H1 (cell line): ENCODE measurements around the gene SUCLG2. TPM values are rescaled to one million over a fixed set of nuclear protein-coding genes. Genes with fewer than 3 reads are reported as not detected.

Source experiments
- CTCF ChIA-PET: fragments of 300-600 bp; sonication (Branson Sonifier 250); formaldehyde crosslinking; loops from one replicate; lab custom pipeline; 2021; ENCODE audit not compliant: partially characterized antibody; lab: Charles Lee
- POLR2A ChIA-PET: fragments of 300-600 bp; sonication (Branson Sonifier 250); formaldehyde crosslinking; loops from one replicate; lab custom pipeline; 2021; ENCODE audit warnings: inconsistent platforms; ENCODE audit not compliant: partially characterized antibody; lab: Charles Lee
- DNase-seq, 2 experiments: peaks; one replicate each; pipeline versions ENCODE4 v3.0.0 to v3.0.0-alpha.2; 2010 to 2022; ENCODE audit warnings: low spot score in 2 of 2, low read depth in 1 of 2, mixed read lengths in 1 of 2
- FAIRE-seq: peaks from 2 replicates; lab custom pipeline; 2011; peaks lifted over from hg19 to GRCh38; lab: Jason Lieb, UNC
- H2AFZ ChIP-seq: 2 replicates; pipeline ENCODE4 v1.8.1; 2012; ENCODE audit warnings: low read length, inconsistent platforms
- H2AK5ac ChIP-seq: 2 replicates; pipeline ENCODE4 v1.6.1; 2013; ENCODE audit warnings: low read depth, low read length
- H2BK120ac ChIP-seq: replicated peaks from 2 replicates; pipeline ENCODE3; 2013; ENCODE audit warnings: low read depth, low read length, inconsistent platforms
- H2BK12ac ChIP-seq: 2 replicates; pipeline ENCODE4 v1.6.1; 2013; ENCODE audit warnings: low read depth, low read length
- H2BK15ac ChIP-seq: 2 replicates; pipeline ENCODE4 v1.6.1; 2013; ENCODE audit warnings: low read length
- H2BK20ac ChIP-seq: 2 replicates; pipeline ENCODE4 v1.6.1; 2013; ENCODE audit warnings: low read length
- H2BK5ac ChIP-seq: 2 replicates; pipeline ENCODE4 v1.6.1; 2013; ENCODE audit warnings: low read depth, low read length
- H3K14ac ChIP-seq: 2 replicates; pipeline ENCODE4 v1.6.1; 2013; ENCODE audit warnings: inconsistent platforms; ENCODE audit not compliant: insufficient read length
- H3K18ac ChIP-seq: 2 replicates; pipeline ENCODE4 v1.6.1; 2013; ENCODE audit warnings: low read length; ENCODE audit errors: extremely low read depth
- H3K23ac ChIP-seq: 2 replicates; pipeline ENCODE4 v1.6.1; 2013; ENCODE audit warnings: inconsistent platforms; ENCODE audit not compliant: insufficient read length
- H3K23me2 ChIP-seq: 2 replicates; pipeline ENCODE4 v1.6.1; 2013; ENCODE audit warnings: low read depth, low read length
- H3K27ac ChIP-seq: 2 replicates; pipeline ENCODE4 v1.6.1; 2011; ENCODE audit warnings: low read depth, low read length, inconsistent platforms
- H3K27me3 ChIP-seq, 4 experiments: replicated peaks in 1 of 4; 1 replicate in 1 of 4; 2 replicates in 3 of 4; pipeline versions ENCODE4 v1.6.1 to v1.8.1; 2011 to 2013; ENCODE audit warnings: low read length in 3 of 4, mild to moderate bottlenecking in 3 of 4, inconsistent platforms in 2 of 4, mixed read lengths in 2 of 4, moderate library complexity in 1 of 4; ENCODE audit not compliant: control insufficient read depth in 3 of 4, insufficient read depth in 3 of 4; ENCODE audit errors: extremely low read depth in 1 of 4
- H3K36me3 ChIP-seq, 4 experiments: 2 replicates each; pipeline versions ENCODE4 v1.6.1 to v1.8.1; 2011 to 2013; ENCODE audit warnings: mild to moderate bottlenecking in 4 of 4, low read length in 3 of 4, moderate library complexity in 2 of 4, control low read depth in 1 of 4, inconsistent platforms in 1 of 4; ENCODE audit not compliant: insufficient read depth in 4 of 4, control insufficient read depth in 2 of 4
- H3K4ac ChIP-seq: replicated peaks from 2 replicates; pipeline ENCODE3; 2013; ENCODE audit warnings: low read length, low read depth, mixed read lengths, inconsistent platforms; ENCODE audit not compliant: insufficient read length
- H3K4me1 ChIP-seq, 4 experiments: replicated peaks in 1 of 4; 1 replicate in 1 of 4; 2 replicates in 3 of 4; pipeline versions ENCODE4 v1.6.1 to v1.8.1; 2011 to 2013; ENCODE audit warnings: low read length in 3 of 4, inconsistent platforms in 2 of 4, mixed read lengths in 1 of 4; ENCODE audit not compliant: insufficient read depth in 4 of 4, control insufficient read depth in 3 of 4
- H3K4me2 ChIP-seq, 2 experiments: 2 replicates each; pipeline versions ENCODE4 v1.6.1 to v1.8.1; 2011 to 2013; ENCODE audit warnings: low read depth in 2 of 2, low read length in 2 of 2, control low read depth in 1 of 2, inconsistent platforms in 1 of 2, mild to moderate bottlenecking in 1 of 2; ENCODE audit not compliant: insufficient read depth in 1 of 2
- H3K4me3 ChIP-seq, 4 experiments: fragments of 200-600, 300-600 bp in 1 of 4; sonication (generic), shearing (Covaris generic), sonication (Bioruptor Twin) in 1 of 4; 2 replicates each; pipeline versions ENCODE4 v1.5.1 to v1.8.1; 2011 to 2016; ENCODE audit warnings: low read length in 4 of 4, low read depth in 3 of 4, control low read depth in 2 of 4, inconsistent platforms in 2 of 4, mild to moderate bottlenecking in 2 of 4, mixed read lengths in 1 of 4, moderate library complexity in 1 of 4; ENCODE audit not compliant: insufficient read depth in 2 of 4; ENCODE audit errors: extremely low read depth in 1 of 4
- H3K56ac ChIP-seq: replicated peaks from 2 replicates; pipeline ENCODE3; 2013; ENCODE audit warnings: low read depth, mild to moderate bottlenecking, mixed read lengths, low read length, inconsistent platforms; ENCODE audit not compliant: insufficient read length
- H3K79me1 ChIP-seq: 2 replicates; pipeline ENCODE4 v1.6.1; 2013; ENCODE audit warnings: low read depth, low read length, control low read depth
- H3K79me2 ChIP-seq, 2 experiments: 2 replicates each; pipeline versions ENCODE4 v1.6.1 to v1.8.1; 2012 to 2013; ENCODE audit warnings: low read length in 2 of 2, mild to moderate bottlenecking in 2 of 2, inconsistent platforms in 1 of 2; ENCODE audit not compliant: insufficient read depth in 2 of 2, control insufficient read depth in 1 of 2
- H3K9ac ChIP-seq, 4 experiments: replicated peaks in 1 of 4; 1 replicate in 1 of 4; 2 replicates in 3 of 4; pipeline versions ENCODE4 v1.6.1 to v1.8.1; 2011 to 2013; ENCODE audit warnings: low read depth in 3 of 4, low read length in 3 of 4, control low read depth in 2 of 4, mild to moderate bottlenecking in 2 of 4, moderate library complexity in 2 of 4, inconsistent platforms in 1 of 4; ENCODE audit errors: extremely low read depth in 1 of 4
- H3K9me3 ChIP-seq, 2 experiments: 2 replicates each; pipeline versions ENCODE4 v1.6.1 to v1.8.1; 2012 to 2013; ENCODE audit warnings: mild to moderate bottlenecking in 2 of 2, moderate library complexity in 2 of 2, control low read depth in 1 of 2, inconsistent platforms in 1 of 2, low read depth in 1 of 2, low read length in 1 of 2, mixed read lengths in 1 of 2; ENCODE audit not compliant: insufficient read depth in 2 of 2
- H4K20me1 ChIP-seq, 2 experiments: replicated peaks in 1 of 2; 2 replicates each; pipeline versions ENCODE3 to v1.8.1; 2011 to 2013; ENCODE audit warnings: inconsistent platforms in 2 of 2, low read length in 2 of 2, mild to moderate bottlenecking in 1 of 2; ENCODE audit not compliant: insufficient read depth in 2 of 2, control insufficient read depth in 1 of 2
- H4K5ac ChIP-seq: 2 replicates; pipeline ENCODE4 v1.6.1; 2013; ENCODE audit warnings: low read length, low read depth, mixed read lengths, inconsistent platforms; ENCODE audit not compliant: insufficient read length
- H4K8ac ChIP-seq: 2 replicates; pipeline ENCODE4 v1.8.0; 2013; ENCODE audit warnings: mild to moderate bottlenecking, moderate library complexity, low read length, inconsistent platforms; ENCODE audit not compliant: insufficient read depth; ENCODE audit errors: extremely low read depth
- H4K91ac ChIP-seq: replicated peaks from 2 replicates; pipeline ENCODE3; 2013; ENCODE audit warnings: low read length, mixed read lengths, inconsistent platforms; ENCODE audit not compliant: insufficient read length
- BRCA1 ChIP-seq: IDR thresholded peaks from 2 replicates; pipeline ENCODE4 v1.6.1; 2012; ENCODE audit warnings: low read depth, low read length, improper control_type of control experiment
- EZH2 ChIP-seq: fragments of 200-600 bp; sonication (generic); IDR thresholded peaks from 2 replicates; pipeline ENCODE4 v1.7.1; 2012; ENCODE audit warnings: low read depth, mild to moderate bottlenecking, moderate library complexity, low read length, inconsistent platforms; ENCODE audit not compliant: severe bottlenecking
- MAX ChIP-seq: IDR thresholded peaks from 2 replicates; pipeline ENCODE4 v1.6.1; 2012; ENCODE audit warnings: inconsistent platforms
- POLR2AphosphoS5 ChIP-seq: IDR thresholded peaks from 2 replicates; pipeline ENCODE4 v1.6.1; 2011; ENCODE audit warnings: low read depth, low read length
- RNF2 ChIP-seq: fragments of 200-900, 300-1000 bp; sonication (generic); IDR thresholded peaks from 2 replicates; pipeline ENCODE4 v1.7.1; 2016; ENCODE audit warnings: borderline replicate concordance, low read depth, mild to moderate bottlenecking, antibody characterized with exemption, low read length; ENCODE audit not compliant: poor library complexity, severe bottlenecking; ENCODE audit errors: missing control alignments
- TAF1 ChIP-seq: IDR thresholded peaks from 2 replicates; pipeline ENCODE4 v1.6.1; 2011; ENCODE audit warnings: mild to moderate bottlenecking, low read depth, low read length
- YY1 ChIP-seq: IDR thresholded peaks from 2 replicates; pipeline ENCODE4 v1.6.1; 2011; ENCODE audit warnings: low read depth, mild to moderate bottlenecking, low read length
- ZNF274 ChIP-seq: IDR thresholded peaks from 2 replicates; pipeline ENCODE4 v1.7.0; 2012; ENCODE audit warnings: low read length, borderline replicate concordance; ENCODE audit errors: extremely low read depth
- WGBS, 2 experiments: shearing (Covaris generic) in 1 of 2; methylation state at CpG; one replicate each; pipeline versions ENCODE4 v1.1.6 to v1.1.7; 2013 to 2015; ENCODE audit warnings: low lambda C conversion rate in 2 of 2, mixed read lengths in 2 of 2, inconsistent platforms in 1 of 2, low coverage in 1 of 2, missing lambda C conversion rate in 1 of 2; ENCODE audit not compliant: insufficient replicate concordance in 2 of 2, insufficient coverage in 1 of 2, insufficient read length in 1 of 2; ENCODE audit errors: extremely low coverage in 1 of 2, missing lambda C conversion rate in 1 of 2; 5-methylcytosine and 5-hydroxymethylcytosine counted together
- polyA plus RNA-seq, 7 experiments: library from polyadenylated mRNA; depleted of rRNA in 3 of 7; stranded (reverse) in 5 of 7; unstranded in 2 of 7; fragments of >200 nt in 5 of 7; fragments of 200-250 nt in 2 of 7; gene quantifications; 1 replicate in 5 of 7; 2 replicates in 1 of 7; 4 replicates in 1 of 7; pipeline versions ENCODE4 v1.2.1 to v1.2.3, GENCODE V29; 2011 to 2013; ENCODE audit warnings: missing spikeins in 2 of 7, mixed read lengths in 2 of 7
- total RNA-seq: library from RNA; stranded (reverse); fragmentation: NEBNext Ultra II Directional; extraction: Animal tissue kit (Norgen Biotek cat#: 25700); gene quantifications from 2 replicates; pipeline ENCODE4 v1.2.1, GENCODE V29; 2021
- TF ChIP-seq, protein P1 (sequence below), 3 experiments: IDR thresholded peaks; 1 replicate in 2 of 3; 2 replicates in 1 of 3; pipeline versions ENCODE4 v1.5.1 to v1.6.1; 2011; ENCODE audit warnings: low read length in 3 of 3, mild to moderate bottlenecking in 3 of 3, inconsistent platforms in 2 of 3, low read depth in 1 of 3, moderate library complexity in 1 of 3; ENCODE audit not compliant: insufficient read depth in 1 of 3; ENCODE audit errors: control extremely low read depth in 1 of 3

The SUCLG2 gene
- total and polyA plus RNA-seq, 2 of the 8 experiments (the other 6 are each of a cell fraction or from before 2014, with no cell fraction given): 12.9 to 46.2 TPM

- H3K36me3 ChIP-seq: no peaks in the 10 kb centered on the region
- H2AK5ac ChIP-seq: no peak overlapping the region
- H3K23me2 ChIP-seq: no peaks in the 10 kb centered on the region
- no peaks in the 10 kb centered on the region for H3K27me3 ChIP-seq
- H2AFZ ChIP-seq: no peak overlapping the region
- H3K23ac ChIP-seq: no peak overlapping the region
- POLR2A ChIA-PET: no interaction called here
- FAIRE-seq (no peak), DNase-seq (no peak)
- no peak overlapping the region for H3K4me2 ChIP-seq
- no peaks in the 10 kb centered on the region for H4K20me1 ChIP-seq
- H2BK20ac ChIP-seq: no peak overlapping the region
- H2BK5ac ChIP-seq: no peak overlapping the region
- H3K18ac ChIP-seq: no peak overlapping the region
- H2BK15ac ChIP-seq: no peak overlapping the region
- H3K4me3 ChIP-seq: no peak overlapping the region
- H3K4me1 ChIP-seq: no peaks in the 10 kb centered on the region
- no peak overlapping the region for H4K91ac ChIP-seq
- H2BK120ac ChIP-seq: no peak overlapping the region
- no peak overlapping the region for H3K27ac ChIP-seq
- no peak overlapping the region for H3K4ac ChIP-seq
- H3K9me3 ChIP-seq: no peaks in the 10 kb centered on the region
- no peak overlapping the region for H2BK12ac ChIP-seq
- H4K8ac ChIP-seq: no peak overlapping the region
- 94% methylated on average over 1 of the region's 1 CpG; no CpG with 5 or more reads in 1 of the 2 experiments for WGBS, 2 experiments
- no peak overlapping the region for H3K9ac ChIP-seq
- H4K5ac ChIP-seq: no peak overlapping the region
- no peak overlapping the region for H3K56ac ChIP-seq
- no peaks in the 10 kb centered on the region for H3K79me2 ChIP-seq
- no peak for TF ChIP-seq ZNF274
- TF ChIP-seq RNF2: no peak
- TF ChIP-seq, protein P1, sequence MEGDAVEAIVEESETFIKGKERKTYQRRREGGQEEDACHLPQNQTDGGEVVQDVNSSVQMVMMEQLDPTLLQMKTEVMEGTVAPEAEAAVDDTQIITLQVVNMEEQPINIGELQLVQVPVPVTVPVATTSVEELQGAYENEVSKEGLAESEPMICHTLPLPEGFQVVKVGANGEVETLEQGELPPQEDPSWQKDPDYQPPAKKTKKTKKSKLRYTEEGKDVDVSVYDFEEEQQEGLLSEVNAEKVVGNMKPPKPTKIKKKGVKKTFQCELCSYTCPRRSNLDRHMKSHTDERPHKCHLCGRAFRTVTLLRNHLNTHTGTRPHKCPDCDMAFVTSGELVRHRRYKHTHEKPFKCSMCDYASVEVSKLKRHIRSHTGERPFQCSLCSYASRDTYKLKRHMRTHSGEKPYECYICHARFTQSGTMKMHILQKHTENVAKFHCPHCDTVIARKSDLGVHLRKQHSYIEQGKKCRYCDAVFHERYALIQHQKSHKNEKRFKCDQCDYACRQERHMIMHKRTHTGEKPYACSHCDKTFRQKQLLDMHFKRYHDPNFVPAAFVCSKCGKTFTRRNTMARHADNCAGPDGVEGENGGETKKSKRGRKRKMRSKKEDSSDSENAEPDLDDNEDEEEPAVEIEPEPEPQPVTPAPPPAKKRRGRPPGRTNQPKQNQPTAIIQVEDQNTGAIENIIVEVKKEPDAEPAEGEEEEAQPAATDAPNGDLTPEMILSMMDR (IDR thresholded peaks at IDR 0.05; ENCODE audit: control extremely low read depth in 1 of 3, insufficient read depth in 1 of 3, low read depth in 1 of 3, low read length in 3 of 3): no peak
- TF ChIP-seq YY1: no peak
- no peak for TF ChIP-seq TAF1
- no peak for TF ChIP-seq POLR2AphosphoS5
- no peak for TF ChIP-seq MAX
- TF ChIP-seq EZH2: no peak
- no peak for TF ChIP-seq BRCA1
- no peak overlapping the region for H3K14ac ChIP-seq
- CTCF ChIA-PET: no interaction called here
- no peaks in the 10 kb centered on the region for H3K79me1 ChIP-seq
These were observed 31.1 kb upstream of the SUCLG2 start for GRCh38 chr3:67685499-67685898.
